HTR-8/SVneo (cell line): ENCODE data around the gene PMPCA.
A peak's percentile ranks its signal among the peaks of the same experiment; 100 is the strongest.

Experiments used
- DNase-seq: peaks from one replicate; pipeline ENCODE4 v3.0.0; 2011; ENCODE audit warnings: low spot score, mixed read lengths; ENCODE audit not compliant: insufficient read length
- FAIRE-seq: peaks from 2 replicates; lab custom pipeline; 2011; peaks lifted over from hg19 to GRCh38; lab: Jason Lieb, UNC

Gene PMPCA

GRCh38 chr9:136410500-136411287 lies at the start of gene PMPCA, which contains the start of gene ENTR1:
PMPCA (plus strand) TSS chr9:136410658; CDS start chr9:136410669, 11 bp downstream.
ENTR1 (minus strand) TSS chr9:136410614; CDS start chr9:136410397, 217 bp downstream.
- peak; percentile 83 for FAIRE-seq
- peak; percentile 90 for DNase-seq

GRCh38 chr9:136361047-136361753 lies 49.3 kb upstream of the PMPCA start:
- DNase-seq (no peak), FAIRE-seq (no peak)

- DNase-seq (no peak), FAIRE-seq (no peak)
Measured at GRCh38 chr9:136361754-136362449, 48.6 kb upstream of the PMPCA start.

GRCh38 chr9:136362450-136362784 lies 48.0 kb upstream of the PMPCA start:
- no peak for FAIRE-seq
- DNase-seq = no peak

- DNase-seq = peak; percentile 90
- FAIRE-seq = peak; percentile 79
Measured at GRCh38 chr9:136363106-136363948, 47.1 kb upstream of the PMPCA start, which contains the start of gene DNLZ. DNLZ (minus strand) TSS chr9:136363744; CDS start chr9:136363714, 30 bp downstream.

GRCh38 chr9:136363949-136364748 lies 46.3 kb upstream of the PMPCA start:
- DNase-seq (no peak), FAIRE-seq (peak; percentile 16)

GRCh38 chr9:136364942-136365774 lies 45.3 kb upstream of the PMPCA start:
- DNase-seq (no peak), FAIRE-seq (no peak)

- FAIRE-seq = no peak
- no peak for DNase-seq
Measured at GRCh38 chr9:136365775-136366222, 44.7 kb upstream of the PMPCA start.

GRCh38 chr9:136366826-136367225 lies 43.6 kb upstream of the PMPCA start:
- FAIRE-seq = no peak
- no peak for DNase-seq

- FAIRE-seq (no peak), DNase-seq (no peak)
Measured at GRCh38 chr9:136367296-136368145, 42.9 kb upstream of the PMPCA start.

- FAIRE-seq = no peak
- DNase-seq = no peak
Measured at GRCh38 chr9:136368190-136368589, 42.3 kb upstream of the PMPCA start.

GRCh38 chr9:136370037-136370436 lies 40.4 kb upstream of the PMPCA start:
- DNase-seq (no peak), FAIRE-seq (no peak)

- FAIRE-seq = no peak
- no peak for DNase-seq
Measured at GRCh38 chr9:136370687-136371532, 39.5 kb upstream of the PMPCA start.

GRCh38 chr9:136371533-136371880 lies 39.0 kb upstream of the PMPCA start:
- FAIRE-seq = no peak

GRCh38 chr9:136372006-136372405 lies 38.5 kb upstream of the PMPCA start:
- FAIRE-seq = no peak
- DNase-seq = no peak

More at GRCh38 chr9:136371533-136371880, 39.0 kb upstream of the PMPCA start:
- DNase-seq = no peak

GRCh38 chr9:136372561-136373299 lies 37.7 kb upstream of the PMPCA start:
- FAIRE-seq (no peak), DNase-seq (peak; percentile 34)
